ENCODE measurements around the gene NYAP2. TPM values are rescaled to one million over a fixed set of nuclear protein-coding genes. Genes with fewer than 3 reads are reported as not detected.

NYAP2 gene
- total RNA-seq, 1 donor from 2014 or later, result 0.14 TPM

DNA sequence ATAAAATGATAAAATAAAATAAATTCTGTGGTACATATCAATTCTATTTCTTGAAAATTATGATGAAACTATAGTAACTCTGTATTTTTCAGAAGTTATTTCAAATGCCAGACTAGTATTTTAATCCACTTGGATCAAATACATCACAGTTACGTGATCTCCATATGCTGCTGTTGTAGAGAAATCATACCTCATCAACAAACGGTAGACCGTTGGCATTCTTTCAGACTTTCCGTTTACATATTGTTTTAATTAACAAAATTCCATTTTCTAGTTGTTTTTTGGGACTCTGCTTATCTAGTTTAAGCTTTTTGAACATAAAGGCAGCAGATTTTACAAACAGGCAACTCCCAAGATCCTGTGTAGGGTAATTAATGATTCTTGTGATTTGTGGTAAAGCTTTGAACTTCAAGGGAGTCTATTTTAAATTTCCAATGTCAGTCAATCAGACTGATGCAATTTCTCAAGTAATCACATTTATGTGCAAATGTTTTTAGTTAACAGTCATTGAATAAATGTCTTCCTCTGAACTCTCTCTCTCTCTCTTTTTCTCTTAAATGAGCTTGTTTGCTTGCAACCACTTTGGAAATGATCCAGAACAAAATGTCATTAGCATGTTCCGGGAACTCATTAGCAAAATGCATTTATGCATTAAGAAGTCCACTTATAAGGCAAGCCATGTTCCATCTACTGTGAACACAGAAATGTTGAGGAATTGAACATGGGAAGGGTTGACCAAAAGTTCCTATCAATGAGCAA, 31.8 kb downstream of the NYAP2 start:
- Histone ChIP-seq H2AFZ (ENCODE audit: low read depth, low read length) (no peak overlapping the region), H3K27me3 (ENCODE audit: insufficient read depth, low read length) (no peaks in the 10 kb centered on the region), H3K79me2 (ENCODE audit: insufficient read depth, low read length) (no peaks in the 10 kb centered on the region), H3K9me3 (ENCODE audit: insufficient read depth, low read depth, low read length) (no peaks in the 10 kb centered on the region), H3K4me2 (ENCODE audit: low read length) (no peak overlapping the region), H3K9ac (ENCODE audit: low read length) (no peak overlapping the region), H3K36me3 (ENCODE audit: insufficient read depth, low read length) (no peaks in the 10 kb centered on the region), H3K4me1 (ENCODE audit: insufficient read depth, low read length) (no peaks in the 10 kb centered on the region), H4K20me1 (ENCODE audit: insufficient read depth, low read length) (no peaks in the 10 kb centered on the region), H3K4me3 (ENCODE audit: insufficient read depth, low read depth, low read length) (no peak overlapping the region), H3K27ac (ENCODE audit: low read depth, low read length) (no peak overlapping the region)
- TF ChIP-seq, protein P1, sequence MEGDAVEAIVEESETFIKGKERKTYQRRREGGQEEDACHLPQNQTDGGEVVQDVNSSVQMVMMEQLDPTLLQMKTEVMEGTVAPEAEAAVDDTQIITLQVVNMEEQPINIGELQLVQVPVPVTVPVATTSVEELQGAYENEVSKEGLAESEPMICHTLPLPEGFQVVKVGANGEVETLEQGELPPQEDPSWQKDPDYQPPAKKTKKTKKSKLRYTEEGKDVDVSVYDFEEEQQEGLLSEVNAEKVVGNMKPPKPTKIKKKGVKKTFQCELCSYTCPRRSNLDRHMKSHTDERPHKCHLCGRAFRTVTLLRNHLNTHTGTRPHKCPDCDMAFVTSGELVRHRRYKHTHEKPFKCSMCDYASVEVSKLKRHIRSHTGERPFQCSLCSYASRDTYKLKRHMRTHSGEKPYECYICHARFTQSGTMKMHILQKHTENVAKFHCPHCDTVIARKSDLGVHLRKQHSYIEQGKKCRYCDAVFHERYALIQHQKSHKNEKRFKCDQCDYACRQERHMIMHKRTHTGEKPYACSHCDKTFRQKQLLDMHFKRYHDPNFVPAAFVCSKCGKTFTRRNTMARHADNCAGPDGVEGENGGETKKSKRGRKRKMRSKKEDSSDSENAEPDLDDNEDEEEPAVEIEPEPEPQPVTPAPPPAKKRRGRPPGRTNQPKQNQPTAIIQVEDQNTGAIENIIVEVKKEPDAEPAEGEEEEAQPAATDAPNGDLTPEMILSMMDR (IDR thresholded peaks at IDR 0.05; ENCODE audit: insufficient read depth, low read depth, low read length), result no peak
- no peak for TF ChIP-seq EZH2 (IDR thresholded peaks at IDR 0.05; ENCODE audit: insufficient read depth, low read length)
- Mint-ChIP-seq H3K36me3 (ENCODE audit: low read depth, unreplicated experiment) (no peaks in the 10 kb centered on the region), H3K4me1 (ENCODE audit: low read depth, unreplicated experiment) (no peaks in the 10 kb centered on the region), H3K27me3 (ENCODE audit: low read depth, unreplicated experiment) (no peaks in the 10 kb centered on the region), H3K27ac (ENCODE audit: unreplicated experiment) (no peak overlapping the region), H3K9me3 (ENCODE audit: unreplicated experiment) (no peaks in the 10 kb centered on the region), H3K4me3 (ENCODE audit: unreplicated experiment) (no peak overlapping the region)
- FAIRE-seq, result no peak
- no peak for DNase-seq (ENCODE audit: low read depth)

GRCh38 chr2:225434014-225434413, 34.5 kb downstream of the NYAP2 start:
- Mint-ChIP-seq H3K27ac (ENCODE audit: unreplicated experiment) (no peak overlapping the region), H3K4me3 (ENCODE audit: unreplicated experiment) (no peak overlapping the region)
- DNase-seq (ENCODE audit: low read depth), result no peak

More at GRCh38 chr2:225434014-225434413, 34.5 kb downstream of the NYAP2 start:
- FAIRE-seq, result no peak
- Histone ChIP-seq H3K9me3 (ENCODE audit: insufficient read depth, low read depth, low read length) (no peaks in the 10 kb centered on the region), H3K27me3 (ENCODE audit: insufficient read depth, low read length) (no peaks in the 10 kb centered on the region), H3K4me2 (ENCODE audit: low read length) (no peak overlapping the region), H3K4me3 (ENCODE audit: insufficient read depth, low read depth, low read length) (no peak overlapping the region), H3K9ac (ENCODE audit: low read length) (no peak overlapping the region), H3K4me1 (ENCODE audit: insufficient read depth, low read length) (no peaks in the 10 kb centered on the region), H3K36me3 (ENCODE audit: insufficient read depth, low read length) (no peaks in the 10 kb centered on the region), H3K79me2 (ENCODE audit: insufficient read depth, low read length) (no peaks in the 10 kb centered on the region), H4K20me1 (ENCODE audit: insufficient read depth, low read length) (no peaks in the 10 kb centered on the region), H2AFZ (ENCODE audit: low read depth, low read length) (no peak overlapping the region), H3K27ac (ENCODE audit: low read depth, low read length) (no peak overlapping the region)
- TF ChIP-seq, protein P1 (IDR thresholded peaks at IDR 0.05; ENCODE audit: insufficient read depth, low read depth, low read length), result no peak
- no peak for TF ChIP-seq EZH2 (IDR thresholded peaks at IDR 0.05; ENCODE audit: insufficient read depth, low read length)
- no peaks in the 10 kb centered on the region for H3K36me3 Mint-ChIP-seq (ENCODE audit: low read depth, unreplicated experiment)
- H3K9me3 Mint-ChIP-seq (ENCODE audit: unreplicated experiment), result no peaks in the 10 kb centered on the region
- no peaks in the 10 kb centered on the region for H3K4me1 Mint-ChIP-seq (ENCODE audit: low read depth, unreplicated experiment)
- H3K27me3 Mint-ChIP-seq (ENCODE audit: low read depth, unreplicated experiment), result peaks cover 5% of the 10 kb centered on the region
